Mesenchymal stem cell (in vitro differentiated cells and primary cell): Measurements from ENCODE around the gene TTLL1.

Experiments
- DNase-seq: peaks from one replicate; pipeline ENCODE4 v3.0.0-alpha.2; 2013
- H2AFZ ChIP-seq: one replicate; pipeline ENCODE4 v1.6.1; 2013; ENCODE audit warnings: low read depth, mild to moderate bottlenecking, control low read depth, inconsistent platforms, low read length, moderate library complexity
- H2AK5ac ChIP-seq: 2 replicates; pipeline ENCODE4 v1.6.1; 2013; ENCODE audit warnings: low read length, moderate library complexity, mild to moderate bottlenecking, inconsistent platforms; ENCODE audit not compliant: severe bottlenecking
- H2BK120ac ChIP-seq: one replicate; pipeline ENCODE4 v1.6.1; 2013; ENCODE audit warnings: low read depth, mild to moderate bottlenecking, inconsistent platforms, low read length, moderate library complexity
- H2BK12ac ChIP-seq, 2 experiments: one replicate each; pipeline ENCODE4 v1.6.1; 2013; ENCODE audit warnings: inconsistent platforms in 2 of 2, low read length in 2 of 2, mild to moderate bottlenecking in 2 of 2, moderate library complexity in 2 of 2, control low read depth in 1 of 2
- H2BK15ac ChIP-seq: one replicate; pipeline ENCODE4 v1.6.1; 2013; ENCODE audit warnings: mild to moderate bottlenecking, low read depth, inconsistent platforms; ENCODE audit not compliant: poor library complexity, severe bottlenecking
- H2BK5ac ChIP-seq: 2 replicates; pipeline ENCODE4 v1.6.1; 2013; ENCODE audit warnings: low read depth, mild to moderate bottlenecking, low read length, control low read depth, inconsistent platforms; ENCODE audit not compliant: poor library complexity, severe bottlenecking
- H3K14ac ChIP-seq, 2 experiments: one replicate each; pipeline ENCODE4 v1.6.1; 2013; ENCODE audit warnings: inconsistent platforms in 2 of 2, low read length in 2 of 2, control low read depth in 1 of 2, mild to moderate bottlenecking in 1 of 2, moderate library complexity in 1 of 2
- H3K18ac ChIP-seq, 2 experiments: one replicate each; pipeline ENCODE4 v1.6.1; 2013; ENCODE audit warnings: inconsistent platforms in 2 of 2, low read length in 2 of 2, control low read depth in 1 of 2, low read depth in 1 of 2, mild to moderate bottlenecking in 1 of 2
- H3K23ac ChIP-seq, 2 experiments: one replicate each; pipeline ENCODE4 v1.6.1; 2013; ENCODE audit warnings: inconsistent platforms in 2 of 2, low read length in 2 of 2, mild to moderate bottlenecking in 2 of 2, moderate library complexity in 2 of 2, control low read depth in 1 of 2
- H3K27ac ChIP-seq: 2 replicates; pipeline ENCODE4 v1.5.1; 2013; ENCODE audit warnings: mild to moderate bottlenecking, moderate library complexity, low read length, control low read depth, inconsistent platforms; ENCODE audit not compliant: poor library complexity, severe bottlenecking
- H3K27me3 ChIP-seq, 2 experiments: 2 replicates each; pipeline versions ENCODE4 v1.6.1 to v1.7.0; 2013; ENCODE audit warnings: low read length in 2 of 2, mild to moderate bottlenecking in 2 of 2, moderate library complexity in 2 of 2, control low read depth in 1 of 2, inconsistent platforms in 1 of 2; ENCODE audit not compliant: control insufficient read depth in 1 of 2, insufficient read depth in 1 of 2
- H3K36me3 ChIP-seq, 2 experiments: 2 replicates each; pipeline versions ENCODE4 v1.6.1 to v1.7.0; 2013; ENCODE audit warnings: low read length in 2 of 2, control low read depth in 1 of 2, inconsistent platforms in 1 of 2, low read depth in 1 of 2, mild to moderate bottlenecking in 1 of 2; ENCODE audit not compliant: insufficient read depth in 2 of 2, control insufficient read depth in 1 of 2
- H3K4ac ChIP-seq, 2 experiments: one replicate each; pipeline ENCODE4 v1.6.1; 2013; ENCODE audit warnings: inconsistent platforms in 2 of 2, low read length in 2 of 2, mild to moderate bottlenecking in 2 of 2, moderate library complexity in 2 of 2, control low read depth in 1 of 2, low read depth in 1 of 2
- H3K4me1 ChIP-seq: 2 replicates; pipeline ENCODE4 v1.6.1; 2013; ENCODE audit warnings: low read depth, low read length, control low read depth; ENCODE audit not compliant: control insufficient read depth, insufficient read depth
- H3K4me2 ChIP-seq: 2 replicates; pipeline ENCODE4 v1.6.1; 2013; ENCODE audit warnings: low read length, mild to moderate bottlenecking, inconsistent platforms; ENCODE audit not compliant: poor library complexity, severe bottlenecking
- H3K4me3 ChIP-seq, 2 experiments: 2 replicates each; pipeline versions ENCODE4 v1.5.1 to v1.7.0; 2013; ENCODE audit warnings: low read length in 2 of 2, mild to moderate bottlenecking in 2 of 2, control low read depth in 1 of 2, low read depth in 1 of 2; ENCODE audit not compliant: insufficient read depth in 1 of 2
- H3K79me1 ChIP-seq: replicated peaks from 2 replicates; pipeline ENCODE4 v1.6.1; 2013; ENCODE audit warnings: mild to moderate bottlenecking, control low read depth, low read length, inconsistent platforms; ENCODE audit not compliant: poor library complexity, severe bottlenecking
- H3K9ac ChIP-seq: 2 replicates; pipeline ENCODE4 v1.7.0; 2013; ENCODE audit warnings: mild to moderate bottlenecking, low read length, moderate library complexity
- H3K9me3 ChIP-seq: 2 replicates; pipeline ENCODE4 v1.7.0; 2013; ENCODE audit warnings: mild to moderate bottlenecking, low read length; ENCODE audit not compliant: control insufficient read depth
- H4K8ac ChIP-seq: one replicate; pipeline ENCODE4 v1.6.1; 2013; ENCODE audit warnings: inconsistent platforms, mild to moderate bottlenecking, low read length, moderate library complexity
- H4K91ac ChIP-seq: one replicate; pipeline ENCODE4 v1.6.1; 2013; ENCODE audit warnings: mild to moderate bottlenecking, low read length, inconsistent platforms
- WGBS: methylation state at CpG from one replicate; pipeline ENCODE4 v1.1.7; 2013; ENCODE audit warnings: mixed read lengths; 5-methylcytosine and 5-hydroxymethylcytosine counted together

The TTLL1 gene

DNA sequence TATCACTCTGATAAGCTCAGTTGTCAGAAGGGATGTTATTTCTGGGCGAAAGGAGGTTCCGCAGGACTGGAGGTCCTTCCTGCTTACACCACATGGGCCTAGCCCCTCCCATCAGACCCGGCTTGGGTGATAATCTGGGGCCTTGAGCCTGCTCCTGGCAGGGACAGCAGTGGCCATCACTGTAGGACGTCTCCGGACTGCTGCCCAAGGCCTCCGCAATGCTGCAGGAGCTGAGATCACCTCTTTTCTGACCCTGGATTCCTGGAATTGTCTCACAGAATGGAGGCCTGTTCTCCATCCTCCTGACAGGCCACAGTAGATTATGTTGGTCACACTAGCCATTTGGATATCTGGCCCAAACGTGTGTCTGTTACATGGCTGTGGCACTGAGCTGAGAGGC, 12.1 kb upstream of the TTLL1 start:
- no peak overlapping the region for H3K4me2 ChIP-seq
- H2BK120ac ChIP-seq: peak overlapping the region; percentile 21
- peak; percentile 64 for DNase-seq
- H2AK5ac ChIP-seq: no peak overlapping the region
- H3K27me3 ChIP-seq: peaks cover 2 to 6% of the 10 kb centered on the region in 2 experiments
- peak overlapping the region; percentile 54 for H2BK15ac ChIP-seq
- no peak overlapping the region for H3K23ac ChIP-seq
- H2BK5ac ChIP-seq: no peak overlapping the region
- H3K79me1 ChIP-seq: no peaks in the 10 kb centered on the region
- H3K14ac ChIP-seq: no peak overlapping the region
- no peak overlapping the region for H2AFZ ChIP-seq
- no peak overlapping the region for H3K4me3 ChIP-seq
- peaks cover 5% of the 10 kb centered on the region for H3K9me3 ChIP-seq
- no peak overlapping the region for H3K9ac ChIP-seq
- peaks cover 4% of the 10 kb centered on the region for H3K4me1 ChIP-seq
- peak overlapping the region; percentile 47 for H4K8ac ChIP-seq
- peak overlapping the region; percentile 27 to 28 for H2BK12ac ChIP-seq
- no peak overlapping the region for H3K4ac ChIP-seq
- H4K91ac ChIP-seq: peak overlapping the region; percentile 87
- no peaks in the 10 kb centered on the region for H3K36me3 ChIP-seq
- H3K18ac ChIP-seq: peak overlapping the region in 1 of 2 experiments; percentile 37
- H3K27ac ChIP-seq: no peak overlapping the region
- 36% methylated on average over 7 of the region's 7 CpGs for WGBS

DNA sequence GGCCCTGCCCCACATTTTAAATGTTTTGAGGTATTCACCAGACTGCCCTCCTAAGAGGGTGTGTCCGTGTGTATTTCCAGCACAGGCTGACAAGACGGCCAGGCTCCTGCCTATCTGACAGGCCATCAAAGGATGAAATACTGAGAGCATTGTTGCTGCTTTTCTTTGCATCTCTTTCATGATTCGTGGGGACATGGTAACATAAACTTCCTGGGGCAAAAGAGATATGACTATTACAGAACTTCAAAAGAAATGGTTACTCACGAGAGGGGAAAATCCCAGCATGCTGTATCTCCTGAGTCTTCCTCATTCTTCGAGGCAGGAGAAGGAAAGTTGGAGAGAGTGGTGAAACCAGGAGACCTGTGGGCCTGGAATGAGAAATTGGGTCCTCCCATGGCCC, 11.0 kb upstream of the TTLL1 start:
- Histone ChIP-seq H2BK15ac (peak overlapping the region; percentile 46), H3K9me3 (peaks cover 6% of the 10 kb centered on the region), H3K27me3 (peaks cover 0 to 3% of the 10 kb centered on the region in 2 experiments), H3K4me1 (peaks cover 4% of the 10 kb centered on the region), H2AK5ac (no peak overlapping the region), H3K4me2 (no peak overlapping the region), H2AFZ (no peak overlapping the region), H2BK5ac (no peak overlapping the region), H3K18ac (peak overlapping the region in 1 of 2 experiments; percentile 47), H3K27ac (no peak overlapping the region), H3K14ac (no peak overlapping the region), H3K79me1 (no peaks in the 10 kb centered on the region), H3K4ac (no peak overlapping the region), H2BK120ac (no peak overlapping the region), H3K36me3 (no peaks in the 10 kb centered on the region), H4K91ac (no peak overlapping the region), H3K23ac (no peak overlapping the region), H4K8ac (peak overlapping the region; percentile 79), H2BK12ac (peak overlapping the region in 1 of 2 experiments; percentile 46), H3K4me3 (no peak overlapping the region), H3K9ac (no peak overlapping the region)
- DNase-seq: peak; percentile 65
- WGBS: 25% methylated on average over 4 of the region's 5 CpGs

DNA sequence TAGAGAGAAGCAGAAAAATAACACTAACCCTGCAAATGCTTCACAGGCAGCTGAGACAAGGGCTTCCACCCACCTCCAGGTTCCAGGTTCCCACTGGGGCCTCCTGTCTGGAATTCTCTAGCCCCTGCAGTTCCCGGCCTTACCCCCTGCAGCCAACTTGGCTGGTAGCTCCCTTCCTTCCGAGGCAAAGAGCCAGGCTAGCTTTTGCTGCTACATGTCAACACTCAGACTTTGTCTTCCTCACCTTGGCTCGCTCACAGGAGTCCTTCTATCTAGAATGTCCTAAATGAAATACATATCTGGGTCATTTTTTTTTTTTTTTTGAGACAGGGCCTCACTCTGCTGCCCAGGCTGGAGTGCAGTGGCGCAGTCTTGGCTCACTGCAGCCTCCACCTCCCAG, 9.9 kb upstream of the TTLL1 start:
- 85% methylated on average over 3 of the region's 4 CpGs for WGBS
- no peak overlapping the region for H2BK12ac ChIP-seq
- H3K23ac ChIP-seq: no peak overlapping the region

DNA sequence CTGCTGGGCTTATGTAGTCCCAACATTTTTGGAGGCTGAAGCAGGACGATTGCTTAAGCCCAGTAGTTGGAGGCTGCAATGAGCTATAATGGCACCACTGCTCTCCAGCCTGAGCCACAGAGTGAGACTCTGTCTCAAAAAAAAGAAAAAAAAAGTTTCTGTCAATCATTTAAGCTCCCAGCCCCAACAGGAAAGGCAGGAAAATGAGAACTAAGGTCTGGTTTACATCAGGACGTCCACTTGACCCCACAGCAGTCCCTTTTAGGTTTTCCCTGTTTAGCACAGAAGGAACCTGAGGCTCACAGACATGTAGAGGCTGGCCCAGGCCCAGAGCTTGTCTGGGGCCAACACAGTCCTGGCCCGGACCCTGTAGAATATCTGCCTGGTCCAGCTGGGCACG, 9.2 kb upstream of the TTLL1 start:
- Histone ChIP-seq H3K14ac (no peak overlapping the region), H3K27ac (no peak overlapping the region), H3K9me3 (peaks cover 6% of the 10 kb centered on the region), H3K4me3 (no peak overlapping the region), H3K4ac (peak overlapping the region in 1 of 2 experiments; percentile 70), H2AK5ac (no peak overlapping the region), H3K4me1 (peaks cover 4% of the 10 kb centered on the region), H2AFZ (no peak overlapping the region), H4K91ac (no peak overlapping the region), H4K8ac (peak overlapping the region; percentile 23), H3K18ac (peak overlapping the region in 1 of 2 experiments; percentile 77), H2BK120ac (peak overlapping the region; percentile 44), H3K23ac (no peak overlapping the region), H3K4me2 (no peak overlapping the region), H3K79me1 (no peaks in the 10 kb centered on the region), H3K36me3 (no peaks in the 10 kb centered on the region), H2BK12ac (peak overlapping the region in 1 of 2 experiments; percentile 76), H3K9ac (no peak overlapping the region), H2BK15ac (peak overlapping the region; percentile 16), H3K27me3 (no peaks in the 10 kb centered on the region), H2BK5ac (no peak overlapping the region)
- WGBS: 30% methylated on average over 4 of the region's 4 CpGs
- DNase-seq: peak; percentile 26

More for the DNA sequence above, 9.9 kb upstream of the TTLL1 start:
- Histone ChIP-seq H3K4me1 (peaks cover 3% of the 10 kb centered on the region), H2BK15ac (no peak overlapping the region), H3K4me3 (no peak overlapping the region), H3K27me3 (peaks cover 0 to 3% of the 10 kb centered on the region in 2 experiments), H2AFZ (peak overlapping the region; percentile 10), H4K91ac (no peak overlapping the region), H4K8ac (no peak overlapping the region), H3K14ac (no peak overlapping the region), H2BK5ac (no peak overlapping the region), H3K18ac (no peak overlapping the region), H3K27ac (no peak overlapping the region), H3K9ac (no peak overlapping the region), H3K36me3 (no peaks in the 10 kb centered on the region), H2AK5ac (no peak overlapping the region), H2BK120ac (peak overlapping the region; percentile 87), H3K9me3 (peaks cover 6% of the 10 kb centered on the region), H3K79me1 (no peaks in the 10 kb centered on the region), H3K4ac (no peak overlapping the region), H3K4me2 (no peak overlapping the region)
- no peak for DNase-seq
